ENCODE data around the gene AMFR. TPM values are rescaled to one million over a fixed set of nuclear protein-coding genes. Genes with fewer than 3 reads are reported as not detected.

Gene AMFR
- total and polyA plus RNA-seq, 2 of the 13 experiments (the other 11 are each of a cell fraction or from before 2014, with no cell fraction given) = 52.9 to 108 TPM

GRCh38 chr16:56327071-56327928 lies 98.0 kb downstream of the AMFR start (continued):
- TF ChIP-seq, protein P1, sequence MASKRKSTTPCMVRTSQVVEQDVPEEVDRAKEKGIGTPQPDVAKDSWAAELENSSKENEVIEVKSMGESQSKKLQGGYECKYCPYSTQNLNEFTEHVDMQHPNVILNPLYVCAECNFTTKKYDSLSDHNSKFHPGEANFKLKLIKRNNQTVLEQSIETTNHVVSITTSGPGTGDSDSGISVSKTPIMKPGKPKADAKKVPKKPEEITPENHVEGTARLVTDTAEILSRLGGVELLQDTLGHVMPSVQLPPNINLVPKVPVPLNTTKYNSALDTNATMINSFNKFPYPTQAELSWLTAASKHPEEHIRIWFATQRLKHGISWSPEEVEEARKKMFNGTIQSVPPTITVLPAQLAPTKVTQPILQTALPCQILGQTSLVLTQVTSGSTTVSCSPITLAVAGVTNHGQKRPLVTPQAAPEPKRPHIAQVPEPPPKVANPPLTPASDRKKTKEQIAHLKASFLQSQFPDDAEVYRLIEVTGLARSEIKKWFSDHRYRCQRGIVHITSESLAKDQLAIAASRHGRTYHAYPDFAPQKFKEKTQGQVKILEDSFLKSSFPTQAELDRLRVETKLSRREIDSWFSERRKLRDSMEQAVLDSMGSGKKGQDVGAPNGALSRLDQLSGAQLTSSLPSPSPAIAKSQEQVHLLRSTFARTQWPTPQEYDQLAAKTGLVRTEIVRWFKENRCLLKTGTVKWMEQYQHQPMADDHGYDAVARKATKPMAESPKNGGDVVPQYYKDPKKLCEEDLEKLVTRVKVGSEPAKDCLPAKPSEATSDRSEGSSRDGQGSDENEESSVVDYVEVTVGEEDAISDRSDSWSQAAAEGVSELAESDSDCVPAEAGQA (IDR thresholded peaks at IDR 0.05; ENCODE audit: low read depth) = no peak
- TF ChIP-seq, protein P1 (CRISPR knock-in tag; IDR thresholded peaks at IDR 0.05; ENCODE audit: borderline replicate concordance) = no peak
- TF ChIP-seq ZFP82 (CRISPR knock-in tag; IDR thresholded peaks at IDR 0.05; ENCODE audit: borderline replicate concordance) (no peak), NFYC (CRISPR knock-in tag; IDR thresholded peaks at IDR 0.05) (no peak)

GRCh38 chr16:56325956-56326355 lies 99.4 kb downstream of the AMFR start:
- no TSS peak for BruUV-seq (replicated peaks)
- intact Hi-C loops (cut with micrococcal nuclease; ENCODE audit: unreplicated experiment) = no loop called here

More at GRCh38 chr16:56325956-56326355, 99.4 kb downstream of the AMFR start:
- DNase-seq (ENCODE audit: low spot score) = no peak
- Histone ChIP-seq H3K79me2 (ENCODE audit: insufficient read depth, low read length) (no peaks in the 10 kb centered on the region), H3K4me1 (ENCODE audit: insufficient read depth, low read length) (no peaks in the 10 kb centered on the region), H3K4me3 (replicated peaks in 1 of 3; ENCODE audit: insufficient read depth in 1 of 3, low read depth in 2 of 3, low read length in 3 of 3) (no peak overlapping the region), H3K27ac (ENCODE audit: extremely low read length, insufficient read depth, low read length) (no peak overlapping the region), H3K9me3 (ENCODE audit: low read length) (no peaks in the 10 kb centered on the region), H3K4me2 (ENCODE audit: low read depth, low read length) (no peak overlapping the region), H3K27me3 (ENCODE audit: control insufficient read depth in 1 of 2, insufficient read depth in 2 of 2, low read length in 2 of 2) (peaks cover 8 to 81% of the 10 kb centered on the region in 2 experiments), H3K36me3 (replicated peaks in 1 of 2; ENCODE audit: control insufficient read depth in 1 of 2, insufficient read depth in 2 of 2, low read length in 2 of 2) (no peaks in the 10 kb centered on the region), H2AFZ (ENCODE audit: low read length) (no peak overlapping the region), H4K20me1 (ENCODE audit: insufficient read depth, low read length) (no peaks in the 10 kb centered on the region), H3K9ac (ENCODE audit: insufficient read depth, low read depth, low read length) (no peak overlapping the region)
- FAIRE-seq = no peak
- TF ChIP-seq ZNF143 (CRISPR knock-in tag; IDR thresholded peaks at IDR 0.05) (no peak), CBX5 (CRISPR knock-in tag; IDR thresholded peaks at IDR 0.05; ENCODE audit: borderline replicate concordance) (no peak), TEAD2 (CRISPR knock-in tag; IDR thresholded peaks at IDR 0.05) (no peak), ZSCAN31 (CRISPR knock-in tag; IDR thresholded peaks at IDR 0.05; ENCODE audit: low read depth) (no peak), ONECUT2 (CRISPR knock-in tag; IDR thresholded peaks at IDR 0.05) (no peak), REXO4 (CRISPR knock-in tag; IDR thresholded peaks at IDR 0.05; ENCODE audit: borderline replicate concordance) (no peak), ZBTB7B (CRISPR knock-in tag; IDR thresholded peaks at IDR 0.05) (no peak), NRL (CRISPR knock-in tag; IDR thresholded peaks at IDR 0.05; ENCODE audit: borderline replicate concordance) (no peak), ZNF841 (CRISPR knock-in tag; IDR thresholded peaks at IDR 0.05; ENCODE audit: borderline replicate concordance) (no peak), ZNF83 (CRISPR knock-in tag; IDR thresholded peaks at IDR 0.05; ENCODE audit: borderline replicate concordance) (no peak), ISX (CRISPR knock-in tag; conservative IDR thresholded peaks at IDR 0.05) (no peak), HDAC6 (IDR thresholded peaks at IDR 0.05; ENCODE audit: low read depth, low read length) (no peak)
- TF ChIP-seq, protein P2, sequence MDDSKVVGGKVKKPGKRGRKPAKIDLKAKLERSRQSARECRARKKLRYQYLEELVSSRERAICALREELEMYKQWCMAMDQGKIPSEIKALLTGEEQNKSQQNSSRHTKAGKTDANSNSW (CRISPR knock-in tag; IDR thresholded peaks at IDR 0.05; ENCODE audit: borderline replicate concordance) = no peak
- ATAC-seq = no peak
- in situ Hi-C loops (cut with HindIII; ENCODE audit: extremely low pct_ligation_motif_present, low pct_unique_long_range_greater_than_20kb) = no loop called here
- POLR2A ChIA-PET = no interaction called here
- WGBS (ENCODE audit: low lambda C conversion rate) = 35% methylated on average over 4 of the region's 6 CpGs
- CTCF ChIA-PET (ENCODE audit: low intra/inter-chr PET ratio, low total read pairs) = no interaction called here
